K562 (cell line): ENCODE data around the gene DCTN2. TPM values are rescaled to one million over a fixed set of nuclear protein-coding genes. Genes with fewer than 3 reads are reported as not detected.

Experiments used
- EGR1 ChIP-seq: fragments of 450-650 bp; conservative IDR thresholded peaks from 2 replicates; pipeline ENCODE4 v1.6.1; 2017; ENCODE audit warnings: mild to moderate bottlenecking
- ELK3 ChIP-seq: fragments of 450-650 bp; formaldehyde crosslinking; IDR thresholded peaks from 2 replicates; pipeline ENCODE4 v1.4.0; 2020; ENCODE audit warnings: mild to moderate bottlenecking
- FOXP1 ChIP-seq: sonication (generic); formaldehyde crosslinking; IDR thresholded peaks from 2 replicates; pipeline ENCODE4 v1.8.0; 2022; ENCODE audit warnings: mild to moderate bottlenecking, missing genetic modification reagents
- HSF4 ChIP-seq: fragments of 250-450 bp; sonication (Bioruptor Pico); IDR thresholded peaks from 2 replicates; pipeline ENCODE4 v2.1.2; 2022; ENCODE audit warnings: mild to moderate bottlenecking, moderate library complexity, borderline replicate concordance
- MCM3 ChIP-seq: fragments of 450-650 bp; IDR thresholded peaks from 2 replicates; pipeline ENCODE4 v1.6.1; 2016
- MEF2A ChIP-seq: IDR thresholded peaks from 2 replicates; pipeline ENCODE4 v1.6.1; 2011; ENCODE audit warnings: low read depth, mild to moderate bottlenecking, low read length, moderate library complexity; ENCODE audit not compliant: control insufficient read depth
- MLLT1 ChIP-seq, 2 experiments: fragments of 450-650 bp; IDR thresholded peaks; 2 replicates each; pipeline ENCODE4 v1.6.1; 2016
- POLR2A ChIP-seq: fragments of 450-650 bp; conservative IDR thresholded peaks from 2 replicates; pipeline ENCODE4 v1.6.1; 2016
- PRMT5 ChIP-seq: sonication (generic); formaldehyde crosslinking; IDR thresholded peaks from 2 replicates; pipeline ENCODE4 v1.5.0; 2020; ENCODE audit warnings: missing genetic modification reagents
- RBM39 ChIP-seq: fragments of 200-400 bp; formaldehyde crosslinking; optimal IDR thresholded peaks from 2 replicates; pipeline ENCODE3; 2018; ENCODE audit warnings: low read depth, low read length
- SAFB ChIP-seq: fragments of 200-400 bp; formaldehyde crosslinking; IDR thresholded peaks from 2 replicates; pipeline ENCODE4 v1.6.1; 2017; ENCODE audit warnings: low read depth, low read length, borderline replicate concordance
- SIN3B ChIP-seq: fragments of 450-650 bp; IDR thresholded peaks from 2 replicates; pipeline ENCODE4 v1.6.1; 2017; ENCODE audit warnings: low read depth, mild to moderate bottlenecking, moderate library complexity
- SOX6 ChIP-seq: fragments of 450-650 bp; IDR thresholded peaks from 2 replicates; pipeline ENCODE4 v1.6.1; 2014; ENCODE audit warnings: mild to moderate bottlenecking
- SUPT5H ChIP-seq: fragments of 450-650 bp; IDR thresholded peaks from 2 replicates; pipeline ENCODE4 v1.6.1; 2016
- TCF7L2 ChIP-seq: fragments of 150-350 bp; IDR thresholded peaks from 2 replicates; pipeline ENCODE4 v1.6.1; 2016; ENCODE audit warnings: low read depth, mild to moderate bottlenecking, low read length, moderate library complexity
- U2AF1 ChIP-seq: fragments of 200-400 bp; formaldehyde crosslinking; optimal IDR thresholded peaks from 2 replicates; pipeline ENCODE3; 2017; ENCODE audit warnings: mild to moderate bottlenecking, low read depth, low read length, moderate library complexity
- ZNF184 ChIP-seq: sonication (generic); formaldehyde crosslinking; IDR thresholded peaks from 2 replicates; pipeline ENCODE4 v1.5.0; 2020; ENCODE audit warnings: missing genetic modification reagents
- ZNF561 ChIP-seq: fragments of 450-650 bp; formaldehyde crosslinking; conservative IDR thresholded peaks from 2 replicates; pipeline ENCODE4 v1.4.0; 2020; ENCODE audit warnings: mild to moderate bottlenecking, moderate library complexity
- ZNF592 ChIP-seq: fragments of 450-650 bp; IDR thresholded peaks from 2 replicates; pipeline ENCODE4 v1.6.1; 2017; ENCODE audit warnings: antibody characterized with exemption, mild to moderate bottlenecking
- ZNF76 ChIP-seq: fragments of 250-450 bp; sonication (Bioruptor Pico); IDR thresholded peaks from 2 replicates; pipeline ENCODE4 v1.4.0; 2020; ENCODE audit warnings: mild to moderate bottlenecking, moderate library complexity, borderline replicate concordance
- ZNF830 ChIP-seq: fragments of 250-450 bp; sonication (Bioruptor Pico); IDR thresholded peaks from 2 replicates; pipeline ENCODE4 v1.5.0; 2021; ENCODE audit warnings: mild to moderate bottlenecking
- ZSCAN29 ChIP-seq: fragments of 450-650 bp; IDR thresholded peaks from 2 replicates; pipeline ENCODE4 v1.6.1; 2017
- polyA plus RNA-seq, 8 experiments: library from polyadenylated mRNA; depleted of rRNA in 4 of 8; stranded (reverse) in 5 of 8; unstranded in 3 of 8; fragments of >200 nt; fragmentation: Nextera tagmentation in 2 of 8; fragmentation: Illumina TruSeq in 1 of 8; extraction: Ambion mirVana in 2 of 8; extraction: Trizol in 1 of 8; gene quantifications; 2 replicates each; pipeline versions ENCODE4 v1.2.1 to v1.2.3, GENCODE V29; 2011 to 2014; ENCODE audit warnings: inconsistent platforms in 1 of 8, missing spikeins in 1 of 8
- total RNA-seq, 7 experiments: library from RNA; depleted of rRNA in 6 of 7; stranded (reverse); fragments of >200 nt in 6 of 7; fragmentation: Illumina TruSeq in 2 of 7; extraction: Trizol in 2 of 7; gene quantifications; 2 replicates each; pipeline versions ENCODE4 v1.2.1 to v1.2.3, GENCODE V29; 2011 to 2021; ENCODE audit warnings: low replicate concordance in 1 of 7

DCTN2 gene
- total and polyA plus RNA-seq, 9 of the 15 experiments (the other 6 are each of a cell fraction or from before 2014, with no cell fraction given) = 43.6 to 270 (median 125) TPM

- TF ChIP-seq MEF2A = no peak
- TF ChIP-seq MCM3 = no peak
- no peak for TF ChIP-seq ZNF830 (CRISPR knock-in tag)
- peak; percentile 93 for TF ChIP-seq ZNF592
- no peak; the same call in 1 of the 2 replicates for TF ChIP-seq SIN3B
- TF ChIP-seq SUPT5H = peak; percentile 65
- TF ChIP-seq SOX6 = peak; percentile 74; the same call in 1 of the 2 replicates
- no peak for TF ChIP-seq U2AF1
- TF ChIP-seq TCF7L2 = 0 out of 2 replicates have a peak, but pooled peaks have one; percentile 60
- no peak; the same call in 1 of the 2 replicates for TF ChIP-seq FOXP1 (CRISPR knock-in tag)
- no peak for TF ChIP-seq ZNF561 (CRISPR knock-in tag)
- no peak for TF ChIP-seq ELK3 (CRISPR knock-in tag)
- peak in 1 of 2 experiments; percentile 84; a peak in 1 of 4 replicates for TF ChIP-seq MLLT1 (IDR thresholded peaks at IDR 0.05)
- no peak for TF ChIP-seq RBM39
- no peak; the same call in 1 of the 2 replicates for TF ChIP-seq ZNF76 (CRISPR knock-in tag)
- TF ChIP-seq ZNF184 (CRISPR knock-in tag) = no peak
- no peak for TF ChIP-seq PRMT5 (CRISPR knock-in tag)
- no peak for TF ChIP-seq ZSCAN29
- no peak for TF ChIP-seq SAFB
- TF ChIP-seq EGR1 = peak; percentile 27
- TF ChIP-seq HSF4 (CRISPR knock-in tag) = no peak
- peak; percentile 79 for TF ChIP-seq POLR2A
Measured at GRCh38 chr12:57522011-57522886, 24.7 kb downstream of the DCTN2 start, which contains the start of gene MBD6 (continued).
